Activated T-cell treated with anti-CD3 and anti-CD28 coated beads, Interleukin-2, amount 50 U/mL, for 4 hours (primary cell): ENCODE data around the gene BCL10. TPM values are rescaled to one million over a fixed set of nuclear protein-coding genes. Genes with fewer than 3 reads are reported as not detected.
"Not testable (repeated sequence)": the region's sequence is repeated elsewhere in the genome, so short reads cannot be mapped to it uniquely, and the experiment has no call there.

ENCODE experiments used
- ATAC-seq, 2 donors: fragments of 200-7000 bp; cut with Tn5 transposase; one replicate each; pipeline ENCODE4 v1.10.0; 2021
- DNase-seq: peaks from one replicate; pipeline ENCODE4 v3.0.0-alpha.2; 2020
- H3K27me3 Mint-ChIP-seq: one replicate; pipeline ENCODE4 v1.8.0; 2021; ENCODE audit warnings: low read depth, mixed read lengths
- H3K36me3 Mint-ChIP-seq: one replicate; pipeline ENCODE4 v1.8.0; 2022; ENCODE audit warnings: mixed read lengths; ENCODE audit not compliant: insufficient read depth
- H3K4me1 Mint-ChIP-seq: one replicate; pipeline ENCODE4 v1.8.0; 2021; ENCODE audit warnings: low read depth, mixed read lengths
- H3K4me3 Mint-ChIP-seq: one replicate; pipeline ENCODE4 v1.8.0; 2021; ENCODE audit warnings: mild to moderate bottlenecking, moderate library complexity, mixed read lengths
- H3K9me3 Mint-ChIP-seq: one replicate; pipeline ENCODE4 v1.8.0; 2021; ENCODE audit warnings: mixed read lengths
- total RNA-seq, 3 donors: library from RNA; stranded (reverse); gene quantifications; one replicate each; pipeline ENCODE4 v1.2.1, GENCODE V29; 2021

The BCL10 gene
- total RNA-seq, 3 donors from 2014 or later, result 22.3 to 27.3 (median 27.1) TPM

GRCh38 chr1:85262985-85263384 is 13.4 kb downstream of the BCL10 start:
- H3K4me1 Mint-ChIP-seq, result peaks cover 17% of the 10 kb centered on the region
- ATAC-seq (no peak), DNase-seq (no peak)
- H3K9me3 Mint-ChIP-seq, result no peaks in the 10 kb centered on the region
- peaks cover 18% of the 10 kb centered on the region for H3K36me3 Mint-ChIP-seq
- no peaks in the 10 kb centered on the region for H3K27me3 Mint-ChIP-seq
- H3K4me3 Mint-ChIP-seq, result no peak overlapping the region

GRCh38 chr1:85259912-85260274 is 16.5 kb downstream of the BCL10 start:
- DNase-seq, result no peak
- H3K4me3 Mint-ChIP-seq, result peak overlapping the region; percentile 97
- no peaks in the 10 kb centered on the region for H3K27me3 Mint-ChIP-seq
- ATAC-seq, result no peak
- peaks cover 34% of the 10 kb centered on the region for H3K4me1 Mint-ChIP-seq
- no peaks in the 10 kb centered on the region for H3K9me3 Mint-ChIP-seq
- H3K36me3 Mint-ChIP-seq, result peaks cover 28% of the 10 kb centered on the region

- DNase-seq (peak; percentile 97), ATAC-seq (peak; percentile 95)
- Mint-ChIP-seq H3K4me1 (peaks cover 38% of the 10 kb centered on the region), H3K27me3 (no peaks in the 10 kb centered on the region), H3K36me3 (peaks cover 26% of the 10 kb centered on the region), H3K4me3 (peak within 1 kb of the TSS; percentile 97), H3K9me3 (no peaks in the 10 kb centered on the region)
These were observed 17.1 kb downstream of the BCL10 start, which contains the start of gene C1orf52 for GRCh38 chr1:85259118-85259911. Gene C1orf52, minus strand, starts transcription at chr1:85259662. Its CDS starts 29 bp downstream, at chr1:85259633.

GRCh38 chr1:85258536-85259117 is 17.8 kb downstream of the BCL10 start:
- DNase-seq (no peak), ATAC-seq (peak in 1 of 2 donors; percentile 25)
- Mint-ChIP-seq H3K4me1 (peaks cover 42% of the 10 kb centered on the region), H3K4me3 (peak overlapping the region; percentile 97), H3K27me3 (no peaks in the 10 kb centered on the region), H3K36me3 (peaks cover 23% of the 10 kb centered on the region), H3K9me3 (no peaks in the 10 kb centered on the region)

GRCh38 chr1:85249042-85249441 is 27.4 kb downstream of the BCL10 start:
- H3K36me3 Mint-ChIP-seq, result peaks cover 18% of the 10 kb centered on the region
- ATAC-seq, H3K27me3 Mint-ChIP-seq, DNase-seq, H3K9me3 Mint-ChIP-seq, H3K4me3 Mint-ChIP-seq: not testable (repeated sequence)
- peaks cover 14% of the 10 kb centered on the region for H3K4me1 Mint-ChIP-seq

- H3K4me3 Mint-ChIP-seq, result no peak overlapping the region
- peaks cover 4% of the 10 kb centered on the region for H3K9me3 Mint-ChIP-seq
- no peak for DNase-seq
- peaks cover 8% of the 10 kb centered on the region for H3K4me1 Mint-ChIP-seq
- no peak for ATAC-seq
- no peaks in the 10 kb centered on the region for H3K27me3 Mint-ChIP-seq
- peaks cover 12% of the 10 kb centered on the region for H3K36me3 Mint-ChIP-seq
These were observed 30.5 kb downstream of the BCL10 start for GRCh38 chr1:85245891-85246290.

GRCh38 chr1:85245456-85245855 is 31.0 kb downstream of the BCL10 start:
- ATAC-seq (no peak), DNase-seq (no peak)
- Mint-ChIP-seq H3K4me3 (no peak overlapping the region), H3K4me1 (peaks cover 10% of the 10 kb centered on the region), H3K9me3 (peaks cover 4% of the 10 kb centered on the region), H3K27me3 (no peaks in the 10 kb centered on the region), H3K36me3 (peaks cover 10% of the 10 kb centered on the region)

GRCh38 chr1:85244271-85245061 is 32.0 kb downstream of the BCL10 start:
- no peaks in the 10 kb centered on the region for H3K27me3 Mint-ChIP-seq
- no peak for ATAC-seq
- peaks cover 2% of the 10 kb centered on the region for H3K9me3 Mint-ChIP-seq
- no peak for DNase-seq
- no peak overlapping the region for H3K4me3 Mint-ChIP-seq
- peaks cover 10% of the 10 kb centered on the region for H3K4me1 Mint-ChIP-seq
- H3K36me3 Mint-ChIP-seq, result peaks cover 1% of the 10 kb centered on the region

- H3K4me3 Mint-ChIP-seq, result no peak overlapping the region
These were observed 33.1 kb downstream of the BCL10 start for GRCh38 chr1:85243372-85243771.

GRCh38 chr1:85240643-85241042 is 35.8 kb downstream of the BCL10 start:
- Mint-ChIP-seq H3K4me1 (peaks cover 10% of the 10 kb centered on the region), H3K27me3 (peaks cover 6% of the 10 kb centered on the region), H3K4me3 (no peak overlapping the region), H3K36me3 (no peaks in the 10 kb centered on the region), H3K9me3 (no peaks in the 10 kb centered on the region)
- no peak for ATAC-seq
- DNase-seq, result no peak

More at GRCh38 chr1:85243372-85243771, 33.1 kb downstream of the BCL10 start:
- ATAC-seq (no peak), DNase-seq (no peak)
- Mint-ChIP-seq H3K27me3 (no peaks in the 10 kb centered on the region), H3K36me3 (no peaks in the 10 kb centered on the region), H3K4me1 (peaks cover 10% of the 10 kb centered on the region), H3K9me3 (no peaks in the 10 kb centered on the region)

GRCh38 chr1:85240174-85240601 is 36.2 kb downstream of the BCL10 start:
- peak in 1 of 2 donors; percentile 40 for ATAC-seq
- H3K4me1 Mint-ChIP-seq, result peaks cover 10% of the 10 kb centered on the region
- no peaks in the 10 kb centered on the region for H3K36me3 Mint-ChIP-seq
- no peak for DNase-seq
- no peak overlapping the region for H3K4me3 Mint-ChIP-seq
- H3K9me3 Mint-ChIP-seq, result no peaks in the 10 kb centered on the region
- H3K27me3 Mint-ChIP-seq, result peaks cover 6% of the 10 kb centered on the region

GRCh38 chr1:85237613-85238012 is 38.8 kb downstream of the BCL10 start:
- Mint-ChIP-seq H3K4me3 (no peak overlapping the region), H3K4me1 (peaks cover 10% of the 10 kb centered on the region), H3K36me3 (no peaks in the 10 kb centered on the region), H3K9me3 (no peaks in the 10 kb centered on the region), H3K27me3 (peaks cover 6% of the 10 kb centered on the region)
- DNase-seq, result no peak
- ATAC-seq, result no peak

- H3K36me3 Mint-ChIP-seq, result no peaks in the 10 kb centered on the region
- no peaks in the 10 kb centered on the region for H3K27me3 Mint-ChIP-seq
- no peaks in the 10 kb centered on the region for H3K9me3 Mint-ChIP-seq
- no peaks in the 10 kb centered on the region for H3K4me1 Mint-ChIP-seq
- H3K4me3 Mint-ChIP-seq, result no peak overlapping the region
- DNase-seq (no peak), ATAC-seq (no peak)
These were observed 46.0 kb downstream of the BCL10 start for GRCh38 chr1:85230305-85230977.

GRCh38 chr1:85229574-85230097 is 46.8 kb downstream of the BCL10 start:
- Mint-ChIP-seq H3K9me3 (no peaks in the 10 kb centered on the region), H3K4me3 (no peak overlapping the region), H3K4me1 (no peaks in the 10 kb centered on the region), H3K27me3 (no peaks in the 10 kb centered on the region), H3K36me3 (no peaks in the 10 kb centered on the region)
- ATAC-seq, result no peak
- no peak for DNase-seq
